Fibroblast of skin of left quadriceps (primary cell): ENCODE data around the gene HES4.

Experiments used
- DNase-seq, 2 experiments: peaks; one replicate each; pipeline ENCODE4 v3.0.0-alpha.2; 2013; ENCODE audit warnings: low read depth in 2 of 2

The HES4 gene

GRCh38 chr1:965526-966134 is 34.3 kb downstream of the HES4 start:
- DNase-seq: no peak

GRCh38 chr1:964691-965525 is 35.0 kb downstream of the HES4 start:
- no peak for DNase-seq

GRCh38 chr1:963746-964525 is 36.0 kb downstream of the HES4 start:
- no peak for DNase-seq

- DNase-seq: no peak
Observed at GRCh38 chr1:963301-963651, 36.6 kb downstream of the HES4 start.

GRCh38 chr1:962381-963300 is 37.3 kb downstream of the HES4 start:
- DNase-seq: no peak

- no peak for DNase-seq
Observed at GRCh38 chr1:961132-961669, 38.7 kb downstream of the HES4 start.

GRCh38 chr1:960363-961131 is 39.4 kb downstream of the HES4 start, which contains the start of gene KLHL17:
Gene KLHL17 (plus strand): TSS chr1:960584. CDS start chr1:960694, 110 bp downstream.
- no peak for DNase-seq

- DNase-seq: no peak
Observed at GRCh38 chr1:959731-960362, 40.0 kb downstream of the HES4 start.

- peak; percentile 70 to 73 for DNase-seq
Observed at GRCh38 chr1:958823-959730, 40.8 kb downstream of the HES4 start, which contains the start of gene NOC2L. Gene NOC2L (minus strand): TSS chr1:959256. CDS start chr1:959240, 16 bp downstream.

GRCh38 chr1:956636-957035 is 43.3 kb downstream of the HES4 start:
- no peak for DNase-seq

GRCh38 chr1:955474-955873 is 44.4 kb downstream of the HES4 start:
- no peak for DNase-seq

- DNase-seq: no peak
Observed at GRCh38 chr1:954927-955326, 45.0 kb downstream of the HES4 start.

- no peak for DNase-seq
Observed at GRCh38 chr1:953524-954320, 46.2 kb downstream of the HES4 start.

GRCh38 chr1:952603-953002 is 47.3 kb downstream of the HES4 start:
- no peak for DNase-seq

GRCh38 chr1:952201-952600 is 47.7 kb downstream of the HES4 start:
- DNase-seq: no peak

- DNase-seq: no peak
Observed at GRCh38 chr1:951364-951763, 48.5 kb downstream of the HES4 start.

- no peak for DNase-seq
Observed at GRCh38 chr1:950881-951280, 49.0 kb downstream of the HES4 start.

- no peak for DNase-seq
Observed at GRCh38 chr1:950268-950667, 49.6 kb downstream of the HES4 start.
